HCT116 (cell line): ENCODE measurements around the gene TNFRSF8. TPM values are rescaled to one million over a fixed set of nuclear protein-coding genes. Genes with fewer than 3 reads are reported as not detected.

Source experiments
- ATAC-seq: fragments of 200-7000 bp; cut with Tn5 transposase; 2 replicates; pipeline ENCODE4 v1.9.1; 2020; ENCODE audit warnings: mild to moderate bottlenecking, moderate library complexity
- BruUV-seq: library from RNA; stranded (reverse); fragments of 400-500 nt; replicated peaks from 2 replicates; lab custom pipeline; 2021; lab: Mats Ljungman, UMichigan
- CTCF ChIA-PET: fragments of 300-600 bp; sonication (Branson Sonifier 250); formaldehyde crosslinking; loops from one replicate; lab custom pipeline; 2021; ENCODE audit warnings: antibody characterized with exemption; lab: Charles Lee
- POLR2A ChIA-PET: fragments of 300-600, 350-600 bp; sonication (Branson Sonifier 250); formaldehyde crosslinking; loops from one replicate; lab custom pipeline; 2021; ENCODE audit warnings: antibody characterized with exemption; lab: Charles Lee
- RAD21 ChIA-PET, 2 experiments: fragments of 300-600 bp; sonication (Branson Sonifier 250); formaldehyde crosslinking; loops; one replicate each; lab custom pipeline; 2023; ENCODE audit warnings: low total read pairs in 2 of 2; ENCODE audit not compliant: uncharacterized antibody in 2 of 2, unreplicated experiment in 2 of 2, low non-redundant PET in 1 of 2; lab: Charles Lee
- DNase-seq: peaks from one replicate; pipeline ENCODE4 v3.0.0-alpha.2; 2010; ENCODE audit warnings: low read depth, low spot score
- H2AFZ ChIP-seq: fragments of 200-600 bp; shearing (Covaris generic), sonication (generic); 2 replicates; pipeline ENCODE4 v1.6.1; 2017; ENCODE audit warnings: low read depth, mixed run types, mixed read lengths, antibody characterized with exemption, low read length; ENCODE audit not compliant: poor library complexity, severe bottlenecking
- H3K27ac ChIP-seq: 2 replicates; pipeline ENCODE4 v1.5.1; 2012; ENCODE audit warnings: low read depth, low read length
- H3K27me3 ChIP-seq: fragments of 200-600 bp; sonication (generic); 2 replicates; pipeline ENCODE4 v1.6.1; 2016; ENCODE audit warnings: mixed run types, low read length, mixed read lengths; ENCODE audit not compliant: insufficient read depth
- H3K36me3 ChIP-seq, 2 experiments: fragments of 200-500 bp in 1 of 2; fragments of 200-600 bp in 1 of 2; sonication (Bioruptor generic) in 1 of 2; sonication (generic) in 1 of 2; 2 replicates each; pipeline versions ENCODE4 v1.5.1 to v1.6.1; 2014 to 2016; ENCODE audit warnings: low read length in 2 of 2, inconsistent platforms in 1 of 2, mixed read lengths in 1 of 2, mixed run types in 1 of 2; ENCODE audit not compliant: insufficient read depth in 2 of 2, control insufficient read depth in 1 of 2
- H3K4me1 ChIP-seq, 2 experiments: fragments of 200-600 bp in 1 of 2; sonication (generic) in 1 of 2; 2 replicates each; pipeline versions ENCODE4 v1.5.1 to v1.6.1; 2012 to 2017; ENCODE audit warnings: low read length in 2 of 2, inconsistent platforms in 1 of 2, mild to moderate bottlenecking in 1 of 2, mixed read lengths in 1 of 2, mixed run types in 1 of 2, moderate library complexity in 1 of 2; ENCODE audit not compliant: insufficient read depth in 2 of 2, control insufficient read depth in 1 of 2
- H3K4me2 ChIP-seq: fragments of 200-600 bp; sonication (generic); 2 replicates; pipeline ENCODE4 v1.6.1; 2017; ENCODE audit warnings: mixed run types, low read length, mixed read lengths
- H3K4me3 ChIP-seq, 2 experiments: fragments of 200-600 bp in 1 of 2; sonication (generic) in 1 of 2; replicated peaks in 1 of 2; 2 replicates each; pipeline ENCODE4 v1.5.1; 2011 to 2016; ENCODE audit warnings: low read length in 2 of 2, control low read depth in 1 of 2, low read depth in 1 of 2, mild to moderate bottlenecking in 1 of 2, mixed read lengths in 1 of 2, mixed run types in 1 of 2
- H3K79me2 ChIP-seq: fragments of 200-600 bp; sonication (generic); 2 replicates; pipeline ENCODE4 v1.6.1; 2017; ENCODE audit warnings: mild to moderate bottlenecking, mixed run types, low read length, moderate library complexity, mixed read lengths; ENCODE audit not compliant: insufficient read depth
- H3K9ac ChIP-seq: fragments of 200-600 bp; sonication (generic); 2 replicates; pipeline ENCODE4 v1.6.1; 2016; ENCODE audit warnings: low read length, mixed read lengths
- H3K9me2 ChIP-seq: fragments of 200-600 bp; sonication (generic), shearing (Covaris generic); 2 replicates; pipeline ENCODE4 v1.6.1; 2017; ENCODE audit warnings: mixed run types, mild to moderate bottlenecking, moderate library complexity; ENCODE audit not compliant: insufficient read depth
- H3K9me3 ChIP-seq, 2 experiments: fragments of 200-500 bp in 1 of 2; fragments of 200-600 bp in 1 of 2; sonication (Bioruptor generic) in 1 of 2; sonication (generic) in 1 of 2; 2 replicates each; pipeline ENCODE4 v1.6.1; 2014 to 2017; ENCODE audit warnings: low read length in 2 of 2, mixed read lengths in 2 of 2, inconsistent platforms in 1 of 2, low read depth in 1 of 2, mild to moderate bottlenecking in 1 of 2, mixed run types in 1 of 2, moderate library complexity in 1 of 2; ENCODE audit not compliant: control insufficient read depth in 1 of 2, insufficient read depth in 1 of 2
- H4K20me1 ChIP-seq: fragments of 200-600 bp; sonication (generic), shearing (Covaris generic); 2 replicates; pipeline ENCODE4 v1.6.1; 2017; ENCODE audit warnings: mixed run types, mild to moderate bottlenecking, moderate library complexity; ENCODE audit not compliant: insufficient read depth
- ATF3 ChIP-seq: IDR thresholded peaks from 2 replicates; pipeline ENCODE4 v1.6.1; 2012
- CBX3 ChIP-seq: IDR thresholded peaks from 2 replicates; pipeline ENCODE4 v1.6.1; 2012; ENCODE audit warnings: low read depth
- EGR1 ChIP-seq: IDR thresholded peaks from 2 replicates; pipeline ENCODE4 v1.6.1; 2012; ENCODE audit warnings: low read depth
- EZH2phosphoT487 ChIP-seq: fragments of 200-600 bp; IDR thresholded peaks from 2 replicates; pipeline ENCODE4 v1.6.1; 2018; ENCODE audit warnings: antibody characterized with exemption, borderline replicate concordance
- FOSL1 ChIP-seq: IDR thresholded peaks from 2 replicates; pipeline ENCODE4 v1.6.1; 2012; ENCODE audit warnings: low read depth
- POLR2A ChIP-seq: IDR thresholded peaks from 2 replicates; pipeline ENCODE4 v1.7.0; 2011; ENCODE audit warnings: borderline replicate concordance; ENCODE audit not compliant: insufficient read depth, insufficient read length; ENCODE audit errors: extremely low read depth
- POLR2AphosphoS5 ChIP-seq: IDR thresholded peaks from 2 replicates; pipeline ENCODE4 v1.6.1; 2011; ENCODE audit warnings: mild to moderate bottlenecking, low read depth, low read length, moderate library complexity
- SP1 ChIP-seq: IDR thresholded peaks from 2 replicates; pipeline ENCODE4 v1.6.1; 2012; ENCODE audit warnings: low read depth
- SRF ChIP-seq: IDR thresholded peaks from 2 replicates; pipeline ENCODE4 v1.6.1; 2012; ENCODE audit warnings: low read depth
- TCF7L2 ChIP-seq: IDR thresholded peaks from 2 replicates; pipeline ENCODE4 v1.7.0; 2011; ENCODE audit warnings: borderline replicate concordance, inconsistent platforms; ENCODE audit not compliant: insufficient read depth, insufficient read length; ENCODE audit errors: extremely low read depth
- ZNF274 ChIP-seq: fragments of 200-500 bp; sonication (Bioruptor generic); IDR thresholded peaks from 2 replicates; pipeline ENCODE4 v1.6.1; 2014; ENCODE audit warnings: mild to moderate bottlenecking, low read depth, low read length, inconsistent platforms
- intact Hi-C: fragments of 100-400 bp; cut with micrococcal nuclease; formaldehyde crosslinking; loops from 2 replicates; pipeline ENCODE4 v1.10.0; 2022
- total RNA-seq: library from RNA; stranded (reverse); gene quantifications from one replicate; pipeline ENCODE4 v1.2.1, GENCODE V29; 2021; ENCODE audit not compliant: unreplicated experiment
- TF ChIP-seq, protein P1 (sequence below): IDR thresholded peaks from 2 replicates; pipeline ENCODE4 v1.6.1; 2012; ENCODE audit warnings: low read depth

The TNFRSF8 gene
- total RNA-seq, 1 experiment from 2014 or later: 0.17 TPM

DNA sequence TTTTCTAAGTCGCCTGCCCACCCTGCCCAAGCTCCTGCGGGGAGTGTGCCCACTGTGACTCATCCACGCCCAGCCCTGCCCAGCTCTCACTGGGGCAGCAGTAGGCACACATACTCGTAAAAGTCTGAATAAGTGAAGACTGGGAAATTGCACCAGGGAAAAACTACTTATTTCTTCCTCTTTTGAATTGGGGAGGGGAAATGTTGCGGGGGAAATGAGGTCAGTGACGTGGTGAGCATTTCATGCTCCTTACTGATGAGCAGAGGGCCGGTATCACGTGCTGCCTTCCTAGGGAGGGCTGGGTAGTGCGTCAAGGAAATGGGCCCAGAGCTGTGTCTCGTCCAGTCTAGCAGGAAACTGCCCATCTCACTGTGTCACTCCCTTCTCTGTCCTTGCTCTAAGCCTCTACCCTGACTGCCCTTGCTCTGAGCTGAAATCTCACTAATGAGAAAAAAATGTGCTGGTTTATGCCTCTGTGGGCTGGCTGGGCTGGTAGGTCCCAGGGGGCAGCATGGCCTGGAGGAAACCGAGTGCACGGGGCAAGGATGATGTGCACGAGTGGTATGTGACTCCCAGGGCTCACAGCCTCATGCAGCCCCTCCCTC lies 90.2 kb downstream of the TNFRSF8 start:
- peaks cover 20 to 34% of the 10 kb centered on the region in 2 experiments; a peak in 3 of 4 replicates for H3K4me1 ChIP-seq
- POLR2A ChIA-PET: no interaction called here
- peak overlapping the region; percentile 84 for H2AFZ ChIP-seq
- peak overlapping the region; percentile 30 for H3K9ac ChIP-seq
- DNase-seq (no peak), ATAC-seq (peak; percentile 67)
- no TSS peak for BruUV-seq
- CTCF ChIA-PET: no interaction called here
- no peak overlapping the region for H3K4me3 ChIP-seq
- no peaks in the 10 kb centered on the region for H3K9me2 ChIP-seq
- intact Hi-C loops: no loop called here
- H3K27ac ChIP-seq: no peak overlapping the region
- H3K27me3 ChIP-seq: no peaks in the 10 kb centered on the region
- RAD21 ChIA-PET: no interaction called here
- no peaks in the 10 kb centered on the region for H3K79me2 ChIP-seq
- 0 out of 2 replicates have a peak, but pooled peaks have one; percentile 10 for TF ChIP-seq FOSL1
- TF ChIP-seq SRF: no peak
- H3K9me3 ChIP-seq: peaks cover 0 to 4% of the 10 kb centered on the region in 2 experiments; a peak in 1 of 4 replicates
- no peaks in the 10 kb centered on the region for H3K36me3 ChIP-seq
- H4K20me1 ChIP-seq: no peaks in the 10 kb centered on the region
- H3K4me2 ChIP-seq: peak overlapping the region; percentile 58

DNA sequence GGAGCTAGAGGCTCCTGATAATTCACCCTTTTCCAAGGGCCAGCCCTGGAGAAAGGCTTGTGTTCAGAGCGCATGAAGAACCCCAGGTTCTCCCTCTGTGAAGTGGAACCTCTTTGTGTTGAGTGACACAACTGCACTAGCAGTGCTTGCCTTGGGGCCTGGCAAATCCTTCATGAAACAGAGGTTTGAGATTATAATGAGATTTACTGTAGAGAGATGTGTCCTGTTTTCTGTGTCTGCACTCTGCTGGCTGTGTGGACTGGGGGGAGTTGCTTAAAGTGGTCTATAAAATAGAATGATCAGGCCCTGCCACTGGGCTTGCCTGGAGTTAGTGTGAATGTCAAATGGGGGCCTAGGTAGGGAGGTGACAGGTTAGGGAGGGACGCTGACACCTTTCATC lies 92.2 kb downstream of the TNFRSF8 start:
- intact Hi-C loops: no loop called here
- ChIA-PET CTCF (no interaction called here), RAD21 (no interaction called here)

More for the DNA sequence above, 92.2 kb downstream of the TNFRSF8 start:
- TF ChIP-seq EZH2phosphoT487 (no peak), ATF3 (no peak), CBX3 (no peak), SP1 (no peak), POLR2AphosphoS5 (no peak), EGR1 (no peak), FOSL1 (no peak), ZNF274 (no peak), POLR2A (no peak), TCF7L2 (no peak)
- TF ChIP-seq, protein P1, sequence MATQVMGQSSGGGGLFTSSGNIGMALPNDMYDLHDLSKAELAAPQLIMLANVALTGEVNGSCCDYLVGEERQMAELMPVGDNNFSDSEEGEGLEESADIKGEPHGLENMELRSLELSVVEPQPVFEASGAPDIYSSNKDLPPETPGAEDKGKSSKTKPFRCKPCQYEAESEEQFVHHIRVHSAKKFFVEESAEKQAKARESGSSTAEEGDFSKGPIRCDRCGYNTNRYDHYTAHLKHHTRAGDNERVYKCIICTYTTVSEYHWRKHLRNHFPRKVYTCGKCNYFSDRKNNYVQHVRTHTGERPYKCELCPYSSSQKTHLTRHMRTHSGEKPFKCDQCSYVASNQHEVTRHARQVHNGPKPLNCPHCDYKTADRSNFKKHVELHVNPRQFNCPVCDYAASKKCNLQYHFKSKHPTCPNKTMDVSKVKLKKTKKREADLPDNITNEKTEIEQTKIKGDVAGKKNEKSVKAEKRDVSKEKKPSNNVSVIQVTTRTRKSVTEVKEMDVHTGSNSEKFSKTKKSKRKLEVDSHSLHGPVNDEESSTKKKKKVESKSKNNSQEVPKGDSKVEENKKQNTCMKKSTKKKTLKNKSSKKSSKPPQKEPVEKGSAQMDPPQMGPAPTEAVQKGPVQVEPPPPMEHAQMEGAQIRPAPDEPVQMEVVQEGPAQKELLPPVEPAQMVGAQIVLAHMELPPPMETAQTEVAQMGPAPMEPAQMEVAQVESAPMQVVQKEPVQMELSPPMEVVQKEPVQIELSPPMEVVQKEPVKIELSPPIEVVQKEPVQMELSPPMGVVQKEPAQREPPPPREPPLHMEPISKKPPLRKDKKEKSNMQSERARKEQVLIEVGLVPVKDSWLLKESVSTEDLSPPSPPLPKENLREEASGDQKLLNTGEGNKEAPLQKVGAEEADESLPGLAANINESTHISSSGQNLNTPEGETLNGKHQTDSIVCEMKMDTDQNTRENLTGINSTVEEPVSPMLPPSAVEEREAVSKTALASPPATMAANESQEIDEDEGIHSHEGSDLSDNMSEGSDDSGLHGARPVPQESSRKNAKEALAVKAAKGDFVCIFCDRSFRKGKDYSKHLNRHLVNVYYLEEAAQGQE: no peak
- no peak overlapping the region for H3K4me3 ChIP-seq
- H3K9me3 ChIP-seq: no peaks in the 10 kb centered on the region
- no peaks in the 10 kb centered on the region for H3K36me3 ChIP-seq
- no peaks in the 10 kb centered on the region for H3K79me2 ChIP-seq
- no peaks in the 10 kb centered on the region for H3K27me3 ChIP-seq
- no peak overlapping the region for H3K27ac ChIP-seq
- no peak overlapping the region for H3K4me2 ChIP-seq
- H3K4me1 ChIP-seq: peaks cover 28 to 43% of the 10 kb centered on the region in 2 experiments; a peak in 3 of 4 replicates
- H3K9me2 ChIP-seq: no peaks in the 10 kb centered on the region
- no peak overlapping the region for H2AFZ ChIP-seq
- DNase-seq (no peak), ATAC-seq (no peak)
- no peaks in the 10 kb centered on the region for H4K20me1 ChIP-seq
- H3K9ac ChIP-seq: no peak overlapping the region
- POLR2A ChIA-PET: no interaction called here
- no TSS peak for BruUV-seq
